IPS-NIHi7 (cell line): Measurements from ENCODE around the gene RBSN.

Source experiments
- DNase-seq: peaks from one replicate; pipeline ENCODE4 v3.0.0; 2012; ENCODE audit warnings: mixed read lengths; ENCODE audit errors: extremely low spot score

The RBSN gene

GRCh38 chr3:15099364-15100098, 583 bp upstream of the RBSN start:
- DNase-seq, result no peak

- DNase-seq, result no peak
Measured at GRCh38 chr3:15097891-15098290, 1.1 kb downstream of the RBSN start.

GRCh38 chr3:15096046-15096445, 2.9 kb downstream of the RBSN start:
- DNase-seq, result no peak

GRCh38 chr3:15094187-15094875, 4.6 kb downstream of the RBSN start:
- DNase-seq, result no peak

GRCh38 chr3:15092686-15093085, 6.3 kb downstream of the RBSN start:
- DNase-seq, result no peak

- DNase-seq, result no peak
Measured at GRCh38 chr3:15091575-15091974, 7.4 kb downstream of the RBSN start.

GRCh38 chr3:15089201-15089600, 9.7 kb downstream of the RBSN start:
- DNase-seq, result no peak

GRCh38 chr3:15086699-15087098, 12.2 kb downstream of the RBSN start:
- no peak for DNase-seq

GRCh38 chr3:15086263-15086662, 12.7 kb downstream of the RBSN start:
- no peak for DNase-seq

GRCh38 chr3:15083252-15083651, 15.7 kb downstream of the RBSN start:
- no peak for DNase-seq

GRCh38 chr3:15081960-15082664, 16.8 kb downstream of the RBSN start:
- no peak for DNase-seq

- no peak for DNase-seq
Measured at GRCh38 chr3:15079091-15079490, 19.9 kb downstream of the RBSN start.

- no peak for DNase-seq
Measured at GRCh38 chr3:15074500-15074899, 24.4 kb downstream of the RBSN start.

- DNase-seq, result no peak
Measured at GRCh38 chr3:15071699-15072098, 27.2 kb downstream of the RBSN start.

- DNase-seq, result no peak
Measured at GRCh38 chr3:15069441-15069840, 29.5 kb downstream of the RBSN start.

GRCh38 chr3:15066467-15066866, 32.5 kb downstream of the RBSN start:
- no peak for DNase-seq

GRCh38 chr3:15065550-15066007, 33.4 kb downstream of the RBSN start:
- no peak for DNase-seq

- peak; percentile 94 for DNase-seq
Measured at GRCh38 chr3:15064835-15065549, 34.0 kb downstream of the RBSN start, which contains the start of gene MRPS25. MRPS25 (minus strand) TSS chr3:15065315; CDS start chr3:15065194, 121 bp downstream.

GRCh38 chr3:15064299-15064834, 34.6 kb downstream of the RBSN start:
- DNase-seq, result no peak

- DNase-seq, result no peak
Measured at GRCh38 chr3:15063656-15064286, 35.2 kb downstream of the RBSN start.

- DNase-seq, result no peak
Measured at GRCh38 chr3:15063238-15063637, 35.7 kb downstream of the RBSN start.
